HCT116 (cell line): ENCODE results near the gene CCDC158.

Experiments
- ELF1 ChIP-seq: IDR thresholded peaks from 2 replicates; pipeline ENCODE4 v1.6.1; 2012; ENCODE audit warnings: low read depth, borderline replicate concordance
- EZH2 ChIP-seq: fragments of 200-600 bp; sonication (generic); IDR thresholded peaks from 2 replicates; pipeline ENCODE4 v1.6.1; 2017; ENCODE audit warnings: antibody characterized with exemption, mixed run types
- TCF7L2 ChIP-seq: IDR thresholded peaks from 2 replicates; pipeline ENCODE4 v1.7.0; 2011; ENCODE audit warnings: borderline replicate concordance, inconsistent platforms; ENCODE audit not compliant: insufficient read depth, insufficient read length; ENCODE audit errors: extremely low read depth
- YY1 ChIP-seq: IDR thresholded peaks from 2 replicates; pipeline ENCODE4 v1.6.1; 2011; ENCODE audit warnings: low read length, low read depth, moderate library complexity, mild to moderate bottlenecking; ENCODE audit not compliant: insufficient replicate concordance; ENCODE audit errors: extremely low read depth
- ZBTB33 ChIP-seq: IDR thresholded peaks from 2 replicates; pipeline ENCODE4 v1.6.1; 2011; ENCODE audit warnings: mild to moderate bottlenecking, low read length, moderate library complexity; ENCODE audit not compliant: insufficient replicate concordance; ENCODE audit errors: extremely low read depth
- ZFX ChIP-seq: fragments of 450-650 bp; IDR thresholded peaks from 2 replicates; pipeline ENCODE4 v1.6.1; 2017
- ZNF274 ChIP-seq: fragments of 200-500 bp; sonication (Bioruptor generic); IDR thresholded peaks from 2 replicates; pipeline ENCODE4 v1.6.1; 2014; ENCODE audit warnings: mild to moderate bottlenecking, low read depth, low read length, inconsistent platforms
- TF ChIP-seq, protein P1 (sequence below): IDR thresholded peaks from 2 replicates; pipeline ENCODE4 v1.6.1; 2012; ENCODE audit warnings: low read depth
- TF ChIP-seq, protein P2 (sequence below), 3 experiments: fragments of 200-600 bp in 1 of 3; sonication (generic) in 1 of 3; IDR thresholded peaks in 2 of 3; conservative IDR thresholded peaks in 1 of 3; 2 replicates each; pipeline ENCODE4 v1.5.1; 2012 to 2017; ENCODE audit warnings: low read depth in 2 of 3, low read length in 2 of 3, antibody characterized with exemption in 1 of 3, borderline replicate concordance in 1 of 3, control low read depth in 1 of 3, mild to moderate bottlenecking in 1 of 3, mixed read lengths in 1 of 3, mixed run types in 1 of 3, moderate library complexity in 1 of 3; ENCODE audit not compliant: insufficient read depth in 1 of 3

DNA sequence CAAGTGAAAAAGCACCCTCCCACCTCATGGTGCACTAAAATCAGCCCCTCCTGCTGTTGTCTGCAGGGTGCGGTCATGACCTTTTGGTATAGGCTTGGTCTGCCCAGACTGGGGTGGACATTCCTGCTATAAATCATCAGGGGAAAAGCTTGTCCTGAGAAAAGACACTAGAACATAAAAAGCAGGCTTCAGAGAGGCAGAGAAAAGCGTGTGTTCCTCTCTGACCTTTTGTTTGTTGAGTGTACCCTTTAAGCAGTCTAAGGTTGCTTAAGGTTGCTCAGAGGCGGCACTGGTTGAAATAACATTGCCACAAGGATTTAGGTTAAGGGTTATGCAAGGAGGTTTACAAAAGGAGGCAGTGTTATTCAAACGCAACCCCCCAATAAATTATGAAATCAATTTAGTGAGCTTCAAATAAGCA lies 43.5 kb downstream of the CCDC158 start:
- TF ChIP-seq, protein P1, sequence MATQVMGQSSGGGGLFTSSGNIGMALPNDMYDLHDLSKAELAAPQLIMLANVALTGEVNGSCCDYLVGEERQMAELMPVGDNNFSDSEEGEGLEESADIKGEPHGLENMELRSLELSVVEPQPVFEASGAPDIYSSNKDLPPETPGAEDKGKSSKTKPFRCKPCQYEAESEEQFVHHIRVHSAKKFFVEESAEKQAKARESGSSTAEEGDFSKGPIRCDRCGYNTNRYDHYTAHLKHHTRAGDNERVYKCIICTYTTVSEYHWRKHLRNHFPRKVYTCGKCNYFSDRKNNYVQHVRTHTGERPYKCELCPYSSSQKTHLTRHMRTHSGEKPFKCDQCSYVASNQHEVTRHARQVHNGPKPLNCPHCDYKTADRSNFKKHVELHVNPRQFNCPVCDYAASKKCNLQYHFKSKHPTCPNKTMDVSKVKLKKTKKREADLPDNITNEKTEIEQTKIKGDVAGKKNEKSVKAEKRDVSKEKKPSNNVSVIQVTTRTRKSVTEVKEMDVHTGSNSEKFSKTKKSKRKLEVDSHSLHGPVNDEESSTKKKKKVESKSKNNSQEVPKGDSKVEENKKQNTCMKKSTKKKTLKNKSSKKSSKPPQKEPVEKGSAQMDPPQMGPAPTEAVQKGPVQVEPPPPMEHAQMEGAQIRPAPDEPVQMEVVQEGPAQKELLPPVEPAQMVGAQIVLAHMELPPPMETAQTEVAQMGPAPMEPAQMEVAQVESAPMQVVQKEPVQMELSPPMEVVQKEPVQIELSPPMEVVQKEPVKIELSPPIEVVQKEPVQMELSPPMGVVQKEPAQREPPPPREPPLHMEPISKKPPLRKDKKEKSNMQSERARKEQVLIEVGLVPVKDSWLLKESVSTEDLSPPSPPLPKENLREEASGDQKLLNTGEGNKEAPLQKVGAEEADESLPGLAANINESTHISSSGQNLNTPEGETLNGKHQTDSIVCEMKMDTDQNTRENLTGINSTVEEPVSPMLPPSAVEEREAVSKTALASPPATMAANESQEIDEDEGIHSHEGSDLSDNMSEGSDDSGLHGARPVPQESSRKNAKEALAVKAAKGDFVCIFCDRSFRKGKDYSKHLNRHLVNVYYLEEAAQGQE = no peak
- TF ChIP-seq, protein P2, sequence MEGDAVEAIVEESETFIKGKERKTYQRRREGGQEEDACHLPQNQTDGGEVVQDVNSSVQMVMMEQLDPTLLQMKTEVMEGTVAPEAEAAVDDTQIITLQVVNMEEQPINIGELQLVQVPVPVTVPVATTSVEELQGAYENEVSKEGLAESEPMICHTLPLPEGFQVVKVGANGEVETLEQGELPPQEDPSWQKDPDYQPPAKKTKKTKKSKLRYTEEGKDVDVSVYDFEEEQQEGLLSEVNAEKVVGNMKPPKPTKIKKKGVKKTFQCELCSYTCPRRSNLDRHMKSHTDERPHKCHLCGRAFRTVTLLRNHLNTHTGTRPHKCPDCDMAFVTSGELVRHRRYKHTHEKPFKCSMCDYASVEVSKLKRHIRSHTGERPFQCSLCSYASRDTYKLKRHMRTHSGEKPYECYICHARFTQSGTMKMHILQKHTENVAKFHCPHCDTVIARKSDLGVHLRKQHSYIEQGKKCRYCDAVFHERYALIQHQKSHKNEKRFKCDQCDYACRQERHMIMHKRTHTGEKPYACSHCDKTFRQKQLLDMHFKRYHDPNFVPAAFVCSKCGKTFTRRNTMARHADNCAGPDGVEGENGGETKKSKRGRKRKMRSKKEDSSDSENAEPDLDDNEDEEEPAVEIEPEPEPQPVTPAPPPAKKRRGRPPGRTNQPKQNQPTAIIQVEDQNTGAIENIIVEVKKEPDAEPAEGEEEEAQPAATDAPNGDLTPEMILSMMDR (IDR thresholded peaks at IDR 0.05 in 2 of 3, conservative IDR thresholded peaks at IDR 0.05 in 1 of 3; ENCODE audit: borderline replicate concordance in 1 of 3, insufficient read depth in 1 of 3, low read depth in 2 of 3, low read length in 2 of 3) = no peak
- TF ChIP-seq ELF1 (no peak), TCF7L2 (no peak), YY1 (no peak), ZFX (no peak), ZBTB33 (no peak), EZH2 (no peak), ZNF274 (no peak)
